PC-3 (cell line): ENCODE data around the gene FLNB.

Experiments used
- EZH2 ChIP-seq: fragments of 300-600 bp; sonication (generic); IDR thresholded peaks from one replicate; pipeline ENCODE4 v1.6.1; 2017; ENCODE audit warnings: antibody characterized with exemption, mild to moderate bottlenecking, low read length; ENCODE audit not compliant: unreplicated experiment
- EZH2phosphoT487 ChIP-seq: fragments of 300-600 bp; sonication (generic); IDR thresholded peaks from 2 replicates; pipeline ENCODE4 v1.6.1; 2018; ENCODE audit warnings: mild to moderate bottlenecking, antibody characterized with exemption, low read length, borderline replicate concordance
- TF ChIP-seq, protein P1 (sequence below): fragments of 300-600 bp; sonication (generic); conservative IDR thresholded peaks from 2 replicates; pipeline ENCODE4 v1.5.1; 2017; ENCODE audit warnings: antibody characterized with exemption, low read depth, mild to moderate bottlenecking, low read length

- TF ChIP-seq EZH2phosphoT487: no peak
- TF ChIP-seq, protein P1, sequence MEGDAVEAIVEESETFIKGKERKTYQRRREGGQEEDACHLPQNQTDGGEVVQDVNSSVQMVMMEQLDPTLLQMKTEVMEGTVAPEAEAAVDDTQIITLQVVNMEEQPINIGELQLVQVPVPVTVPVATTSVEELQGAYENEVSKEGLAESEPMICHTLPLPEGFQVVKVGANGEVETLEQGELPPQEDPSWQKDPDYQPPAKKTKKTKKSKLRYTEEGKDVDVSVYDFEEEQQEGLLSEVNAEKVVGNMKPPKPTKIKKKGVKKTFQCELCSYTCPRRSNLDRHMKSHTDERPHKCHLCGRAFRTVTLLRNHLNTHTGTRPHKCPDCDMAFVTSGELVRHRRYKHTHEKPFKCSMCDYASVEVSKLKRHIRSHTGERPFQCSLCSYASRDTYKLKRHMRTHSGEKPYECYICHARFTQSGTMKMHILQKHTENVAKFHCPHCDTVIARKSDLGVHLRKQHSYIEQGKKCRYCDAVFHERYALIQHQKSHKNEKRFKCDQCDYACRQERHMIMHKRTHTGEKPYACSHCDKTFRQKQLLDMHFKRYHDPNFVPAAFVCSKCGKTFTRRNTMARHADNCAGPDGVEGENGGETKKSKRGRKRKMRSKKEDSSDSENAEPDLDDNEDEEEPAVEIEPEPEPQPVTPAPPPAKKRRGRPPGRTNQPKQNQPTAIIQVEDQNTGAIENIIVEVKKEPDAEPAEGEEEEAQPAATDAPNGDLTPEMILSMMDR: no peak
- TF ChIP-seq EZH2: no peak
Observed at GRCh38 chr3:58009026-58009748, 965 bp downstream of the FLNB start.
